GM12878 (cell line): ENCODE data around the gene ZBTB3. TPM values are rescaled to one million over a fixed set of nuclear protein-coding genes. Genes with fewer than 3 reads are reported as not detected.

Experiments used
- CTCF ChIP-seq, 3 experiments: IDR thresholded peaks in 2 of 3; conservative IDR thresholded peaks in 1 of 3; 2 replicates each; pipeline ENCODE4 v1.5.1; 2011; ENCODE audit warnings: low read depth in 3 of 3, low read length in 3 of 3, mild to moderate bottlenecking in 3 of 3, control low read depth in 2 of 3, moderate library complexity in 2 of 3, inconsistent platforms in 1 of 3, mixed read lengths in 1 of 3; ENCODE audit not compliant: control insufficient read depth in 2 of 3, insufficient read depth in 1 of 3; ENCODE audit errors: extremely low read depth in 1 of 3
- SPI1 ChIP-seq: IDR thresholded peaks from 2 replicates; pipeline ENCODE4 v1.6.1; 2011; ENCODE audit warnings: low read depth, mild to moderate bottlenecking, low read length, moderate library complexity, borderline replicate concordance; ENCODE audit not compliant: insufficient read depth
- polyA plus RNA-seq, 11 experiments: library from polyadenylated mRNA; depleted of rRNA in 4 of 11; unstranded in 6 of 11; stranded (reverse) in 5 of 11; fragments of >200 nt; fragmentation: Nextera tagmentation in 4 of 11; fragmentation: Illumina TruSeq in 1 of 11; extraction: Ambion mirVana in 4 of 11; extraction: Trizol in 1 of 11; gene quantifications; 1 replicate in 1 of 11; 2 replicates in 10 of 11; pipeline versions ENCODE4 v1.2.1 to v1.2.3, GENCODE V29; 2011 to 2016; ENCODE audit warnings: inconsistent platforms in 2 of 11, missing spikeins in 2 of 11, low read depth in 1 of 11
- total RNA-seq, 4 experiments: library from RNA; depleted of rRNA in 3 of 4; stranded (reverse); fragments of >200 nt in 3 of 4; fragmentation: Illumina TruSeq in 1 of 4; extraction: Trizol in 1 of 4; gene quantifications; 2 replicates each; pipeline versions ENCODE4 v1.2.1 to v1.2.3, GENCODE V29; 2013 to 2021
- TF ChIP-seq, protein P1 (sequence below): fragments of 450-650 bp; IDR thresholded peaks from 2 replicates; pipeline ENCODE4 v1.6.1; 2018; ENCODE audit warnings: mild to moderate bottlenecking, low read depth, moderate library complexity; ENCODE audit not compliant: partially characterized antibody

The ZBTB3 gene
- total and polyA plus RNA-seq, 10 of the 15 experiments (the other 5 are each of a cell fraction or from before 2014, with no cell fraction given) = 1.4 to 7.7 (median 4.8) TPM

GRCh38 chr11:62787005-62787759, 33.2 kb upstream of the ZBTB3 start, which contains the start of gene TMEM179B (continued):
- TF ChIP-seq, protein P1, sequence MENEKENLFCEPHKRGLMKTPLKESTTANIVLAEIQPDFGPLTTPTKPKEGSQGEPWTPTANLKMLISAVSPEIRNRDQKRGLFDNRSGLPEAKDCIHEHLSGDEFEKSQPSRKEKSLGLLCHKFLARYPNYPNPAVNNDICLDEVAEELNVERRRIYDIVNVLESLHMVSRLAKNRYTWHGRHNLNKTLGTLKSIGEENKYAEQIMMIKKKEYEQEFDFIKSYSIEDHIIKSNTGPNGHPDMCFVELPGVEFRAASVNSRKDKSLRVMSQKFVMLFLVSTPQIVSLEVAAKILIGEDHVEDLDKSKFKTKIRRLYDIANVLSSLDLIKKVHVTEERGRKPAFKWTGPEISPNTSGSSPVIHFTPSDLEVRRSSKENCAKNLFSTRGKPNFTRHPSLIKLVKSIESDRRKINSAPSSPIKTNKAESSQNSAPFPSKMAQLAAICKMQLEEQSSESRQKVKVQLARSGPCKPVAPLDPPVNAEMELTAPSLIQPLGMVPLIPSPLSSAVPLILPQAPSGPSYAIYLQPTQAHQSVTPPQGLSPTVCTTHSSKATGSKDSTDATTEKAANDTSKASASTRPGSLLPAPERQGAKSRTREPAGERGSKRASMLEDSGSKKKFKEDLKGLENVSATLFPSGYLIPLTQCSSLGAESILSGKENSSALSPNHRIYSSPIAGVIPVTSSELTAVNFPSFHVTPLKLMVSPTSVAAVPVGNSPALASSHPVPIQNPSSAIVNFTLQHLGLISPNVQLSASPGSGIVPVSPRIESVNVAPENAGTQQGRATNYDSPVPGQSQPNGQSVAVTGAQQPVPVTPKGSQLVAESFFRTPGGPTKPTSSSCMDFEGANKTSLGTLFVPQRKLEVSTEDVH = no peak
- TF ChIP-seq CTCF (IDR thresholded peaks at IDR 0.05 in 2 of 3, conservative IDR thresholded peaks at IDR 0.05 in 1 of 3; ENCODE audit: control insufficient read depth in 2 of 3, extremely low read depth in 1 of 3, insufficient read depth in 1 of 3, low read depth in 3 of 3, low read length in 3 of 3) (peak; percentile 65 to 75 (median 74)), SPI1 (no peak)
